Endothelial cell of umbilical vein (primary cell): ENCODE results near the gene NPC1L1. TPM values are rescaled to one million over a fixed set of nuclear protein-coding genes. Genes with fewer than 3 reads are reported as not detected.

ENCODE experiments used
- Bru-seq: library from RNA; stranded (reverse); fragments of 400-500 nt; gene quantifications from one replicate; lab custom pipeline; 2021; lab: Mats Ljungman, UMichigan
- BruChase-seq, 2 experiments: library from RNA; stranded (reverse); fragments of 400-500 nt; gene quantifications; one replicate each; lab custom pipeline; 2021; lab: Mats Ljungman, UMichigan
- BruUV-seq: library from RNA; stranded (reverse); fragments of 400-500 nt; replicated peaks from 2 replicates; lab custom pipeline; 2021; lab: Mats Ljungman, UMichigan
- CTCF ChIA-PET: fragments of 300-600, 350-600 bp; sonication (Branson Sonifier 250); formaldehyde crosslinking; loops from one replicate; lab custom pipeline; 2021; ENCODE audit warnings: antibody characterized with exemption, inconsistent platforms; lab: Charles Lee
- POLR2A ChIA-PET: fragments of 300-600, 350-600 bp; sonication (Branson Sonifier 250); formaldehyde crosslinking; loops from one replicate; lab custom pipeline; 2021; ENCODE audit warnings: antibody characterized with exemption, inconsistent platforms; lab: Charles Lee
- DNase-seq: peaks from one replicate; pipeline ENCODE4 v3.0.0-alpha.2; 2011; ENCODE audit warnings: low read depth, low spot score
- FAIRE-seq: peaks from 2 replicates; lab custom pipeline; 2011; peaks lifted over from hg19 to GRCh38; lab: Jason Lieb, UNC
- H2AFZ ChIP-seq: 2 replicates; pipeline ENCODE4 v1.6.0; 2012; ENCODE audit warnings: low read depth, low read length, control low read depth, inconsistent platforms
- H3K27ac ChIP-seq: 2 replicates; pipeline ENCODE4 v1.5.1; 2011; ENCODE audit warnings: low read depth, mild to moderate bottlenecking, control low read depth, low read length, moderate library complexity; ENCODE audit not compliant: insufficient read depth
- H3K27me3 ChIP-seq, 2 experiments: 2 replicates each; pipeline versions ENCODE4 v1.6.0 to v1.6.1; 2011; ENCODE audit warnings: low read length in 2 of 2, mixed read lengths in 1 of 2; ENCODE audit not compliant: control insufficient read depth in 2 of 2, insufficient read depth in 2 of 2
- H3K36me3 ChIP-seq, 2 experiments: 2 replicates in 1 of 2; 3 replicates in 1 of 2; pipeline ENCODE4 v1.5.1; 2011; ENCODE audit warnings: low read length in 2 of 2, mild to moderate bottlenecking in 1 of 2, moderate library complexity in 1 of 2; ENCODE audit not compliant: control insufficient read depth in 2 of 2, insufficient read depth in 2 of 2; ENCODE audit errors: extremely low read depth in 1 of 2
- H3K4me1 ChIP-seq: 3 replicates; pipeline ENCODE4 v1.5.1; 2011; ENCODE audit warnings: mild to moderate bottlenecking, low read length; ENCODE audit not compliant: control insufficient read depth, insufficient read depth; ENCODE audit errors: extremely low read depth
- H3K4me2 ChIP-seq: 2 replicates; pipeline ENCODE4 v1.6.1; 2011; ENCODE audit warnings: low read length, control low read depth, mixed read lengths; ENCODE audit not compliant: insufficient read depth
- H3K4me3 ChIP-seq, 3 experiments: fragments of 200-600 bp in 1 of 3; sonication (generic), shearing (Covaris generic) in 1 of 3; replicated peaks in 1 of 3; 2 replicates each; pipeline ENCODE4 v1.5.1; 2011 to 2016; ENCODE audit warnings: control low read depth in 3 of 3, low read length in 3 of 3, mild to moderate bottlenecking in 2 of 3, inconsistent platforms in 1 of 3, low read depth in 1 of 3, moderate library complexity in 1 of 3; ENCODE audit not compliant: insufficient read depth in 1 of 3
- H3K79me2 ChIP-seq: 2 replicates; pipeline ENCODE4 v1.6.0; 2012; ENCODE audit warnings: low read length, inconsistent platforms; ENCODE audit not compliant: control insufficient read depth, insufficient read depth
- H3K9ac ChIP-seq: replicated peaks from 2 replicates; pipeline ENCODE3; 2011; ENCODE audit warnings: low read length, control low read depth; ENCODE audit not compliant: insufficient read depth; ENCODE audit errors: extremely low read depth
- H3K9me1 ChIP-seq: replicated peaks from 3 replicates; pipeline ENCODE4 v1.6.0; 2011; ENCODE audit warnings: mild to moderate bottlenecking, low read length; ENCODE audit not compliant: control insufficient read depth, insufficient read depth; ENCODE audit errors: extremely low read depth
- H3K9me3 ChIP-seq: replicated peaks from 2 replicates; pipeline ENCODE4 v1.5.1; 2012; ENCODE audit warnings: low read length, inconsistent platforms; ENCODE audit not compliant: control insufficient read depth, insufficient read depth
- H4K20me1 ChIP-seq: replicated peaks from 2 replicates; pipeline ENCODE3; 2011; ENCODE audit warnings: mild to moderate bottlenecking, low read length; ENCODE audit not compliant: control insufficient read depth, insufficient read depth; ENCODE audit errors: extremely low read depth
- EZH2 ChIP-seq: IDR thresholded peaks from 2 replicates; pipeline ENCODE4 v1.6.1; 2012; ENCODE audit warnings: borderline replicate concordance, low read depth, mild to moderate bottlenecking, moderate library complexity, low read length, inconsistent platforms; ENCODE audit not compliant: severe bottlenecking
- FOS ChIP-seq: IDR thresholded peaks from 2 replicates; pipeline ENCODE4 v1.6.1; 2011; ENCODE audit warnings: mild to moderate bottlenecking, low read length, moderate library complexity, borderline replicate concordance; ENCODE audit not compliant: insufficient read depth
- JUN ChIP-seq: IDR thresholded peaks from 2 replicates; pipeline ENCODE4 v1.6.1; 2011; ENCODE audit warnings: borderline replicate concordance, low read depth; ENCODE audit not compliant: insufficient read length, insufficient read depth
- MYC ChIP-seq: IDR thresholded peaks from one replicate; pipeline ENCODE4 v1.6.1; 2011; ENCODE audit warnings: mild to moderate bottlenecking, low read depth, low read length
- POLR2A ChIP-seq: IDR thresholded peaks from 2 replicates; pipeline ENCODE4 v1.6.1; 2012; ENCODE audit warnings: low read depth, mild to moderate bottlenecking, control low read depth, low read length
- POLR2AphosphoS5 ChIP-seq: IDR thresholded peaks from 2 replicates; pipeline ENCODE4 v1.6.1; 2012; ENCODE audit warnings: low read depth, mild to moderate bottlenecking, control low read depth, low read length, moderate library complexity; ENCODE audit not compliant: insufficient read depth
- dilution Hi-C: fragments of 300-500 bp; cut with MboI; formaldehyde crosslinking; loops from one replicate; pipeline ENCODE4 v1.15.0; 2019; ENCODE audit warnings: low sequenced_read_pairs; ENCODE audit not compliant: extremely low pct_ligation_motif_present
- intact Hi-C: fragments of 100-400 bp; cut with micrococcal nuclease; formaldehyde crosslinking; loops from one replicate; pipeline ENCODE4 v1.10.0; 2022
- long read RNA-seq: library from polyadenylated mRNA; stranded (forward); transcript quantifications from one replicate; pipeline ENCODE4 v2.0.0, GENCODE V29; 2021
- polyA minus RNA-seq, 3 experiments: library from RNA; depleted of rRNA, polyadenylated mRNA; stranded (reverse); fragments of >200 nt; gene quantifications; 1 replicate in 1 of 3; 2 replicates in 2 of 3; pipeline ENCODE4 v1.2.3, GENCODE V29; 2011
- polyA plus RNA-seq, 4 experiments: library from polyadenylated mRNA; depleted of rRNA in 3 of 4; stranded (reverse) in 3 of 4; unstranded in 1 of 4; fragments of >200 nt; gene quantifications; 2 replicates each; pipeline versions ENCODE4 v1.2.1 to v1.2.3, GENCODE V29; 2011 to 2012; ENCODE audit warnings: missing spikeins in 1 of 4
- total RNA-seq: library from RNA; stranded (reverse); gene quantifications from 2 replicates; pipeline ENCODE4 v1.2.3, GENCODE V29; 2021
- TF ChIP-seq, protein P1 (sequence below): IDR thresholded peaks from 2 replicates; pipeline ENCODE4 v1.6.1; 2011; ENCODE audit not compliant: insufficient read depth, insufficient read length
- TF ChIP-seq, protein P2 (sequence below), 2 donors: IDR thresholded peaks; 1 replicate in 1 of 2; 2 replicates in 1 of 2; pipeline ENCODE4 v1.5.1; 2011; ENCODE audit warnings: low read length in 2 of 2, mild to moderate bottlenecking in 2 of 2, moderate library complexity in 2 of 2, control low read depth in 1 of 2, inconsistent platforms in 1 of 2, low read depth in 1 of 2; ENCODE audit not compliant: insufficient read depth in 1 of 2; ENCODE audit errors: extremely low read depth in 1 of 2

NPC1L1 gene
- not detected in 2 replicates for total RNA-seq
- polyA plus RNA-seq, result not detected in 2 replicates
- polyA plus RNA-seq (2011; cell fraction: cytosol; rRNA removed), result not detected in 2 replicates
- not detected in 2 replicates for polyA plus RNA-seq (2011; cell fraction: nucleus; rRNA removed)
- not detected in 2 replicates for polyA plus RNA-seq (2012)
- not detected in 2 replicates for polyA minus RNA-seq
- polyA minus RNA-seq (2011; cell fraction: cytosol; rRNA and poly(A)+ RNA removed), result not detected
- not detected in 2 replicates for polyA minus RNA-seq (2011; cell fraction: nucleus; rRNA and poly(A)+ RNA removed)
- Bru-seq, nascent RNA, result not detected
- BruChase-seq, experiment 1, labeled RNA remaining after a 6-hour chase, result percentile 11 among the genes with signal in this experiment
- percentile 6 among the genes with signal in this experiment for BruChase-seq, experiment 2, labeled RNA remaining after a 2-hour chase
- long read RNA-seq, result 0 reads

DNA sequence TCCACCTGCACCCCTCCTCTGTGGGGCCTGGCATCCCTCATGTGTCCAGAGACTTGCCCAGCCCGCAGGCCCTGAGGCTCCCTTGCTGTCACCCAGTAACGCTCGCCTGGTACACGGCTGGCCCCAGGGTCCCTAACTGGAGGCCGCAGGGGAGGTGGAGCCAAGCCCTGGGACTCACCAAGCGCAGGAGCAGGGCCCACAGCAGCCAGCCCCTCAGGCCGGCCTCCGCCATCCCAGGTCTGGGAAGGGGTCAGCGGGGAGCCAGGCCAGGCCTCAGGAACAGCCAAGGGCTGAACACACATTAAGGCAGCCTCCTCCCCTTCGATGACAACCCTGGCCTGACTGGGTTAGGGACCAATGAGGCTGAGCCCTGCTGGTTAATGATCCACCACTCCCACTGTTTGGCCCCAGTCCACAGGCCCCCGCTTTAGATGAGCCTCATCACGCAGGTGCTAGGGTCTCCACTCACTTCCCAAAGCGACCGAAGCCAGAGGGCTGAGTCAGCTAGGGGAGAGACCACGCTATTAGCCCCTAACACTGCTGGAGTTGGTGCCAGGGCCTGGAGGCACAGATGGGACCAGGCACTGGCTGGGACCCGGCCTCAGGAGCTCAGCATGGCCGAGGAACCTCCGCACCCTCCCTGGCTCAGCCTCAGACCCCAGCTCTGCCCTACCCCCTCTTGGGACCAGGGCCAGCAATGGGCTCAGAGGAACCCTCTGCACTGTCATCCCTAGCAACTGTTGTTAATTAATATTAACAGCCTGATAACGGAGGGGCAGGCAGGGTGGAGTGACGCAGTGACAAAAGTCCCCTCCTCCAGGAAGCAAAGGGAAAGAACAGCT, at the start of gene NPC1L1:
TSS of gene NPC1L1 (minus strand) at position 303 of the 842 bp plus-strand sequence. CDS start at position 232, 71 bp downstream.
- intact Hi-C loops (no loop called here), dilution Hi-C loops (no loop called here)
- TF ChIP-seq JUN, result no peak
- no peak for TF ChIP-seq EZH2
- TF ChIP-seq POLR2AphosphoS5, result no peak
- TF ChIP-seq POLR2A, result no peak
- no peak for TF ChIP-seq MYC
- TF ChIP-seq, protein P1, sequence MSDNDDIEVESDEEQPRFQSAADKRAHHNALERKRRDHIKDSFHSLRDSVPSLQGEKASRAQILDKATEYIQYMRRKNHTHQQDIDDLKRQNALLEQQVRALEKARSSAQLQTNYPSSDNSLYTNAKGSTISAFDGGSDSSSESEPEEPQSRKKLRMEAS, result no peak
- no peak for TF ChIP-seq FOS
- TF ChIP-seq, protein P2, sequence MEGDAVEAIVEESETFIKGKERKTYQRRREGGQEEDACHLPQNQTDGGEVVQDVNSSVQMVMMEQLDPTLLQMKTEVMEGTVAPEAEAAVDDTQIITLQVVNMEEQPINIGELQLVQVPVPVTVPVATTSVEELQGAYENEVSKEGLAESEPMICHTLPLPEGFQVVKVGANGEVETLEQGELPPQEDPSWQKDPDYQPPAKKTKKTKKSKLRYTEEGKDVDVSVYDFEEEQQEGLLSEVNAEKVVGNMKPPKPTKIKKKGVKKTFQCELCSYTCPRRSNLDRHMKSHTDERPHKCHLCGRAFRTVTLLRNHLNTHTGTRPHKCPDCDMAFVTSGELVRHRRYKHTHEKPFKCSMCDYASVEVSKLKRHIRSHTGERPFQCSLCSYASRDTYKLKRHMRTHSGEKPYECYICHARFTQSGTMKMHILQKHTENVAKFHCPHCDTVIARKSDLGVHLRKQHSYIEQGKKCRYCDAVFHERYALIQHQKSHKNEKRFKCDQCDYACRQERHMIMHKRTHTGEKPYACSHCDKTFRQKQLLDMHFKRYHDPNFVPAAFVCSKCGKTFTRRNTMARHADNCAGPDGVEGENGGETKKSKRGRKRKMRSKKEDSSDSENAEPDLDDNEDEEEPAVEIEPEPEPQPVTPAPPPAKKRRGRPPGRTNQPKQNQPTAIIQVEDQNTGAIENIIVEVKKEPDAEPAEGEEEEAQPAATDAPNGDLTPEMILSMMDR (IDR thresholded peaks at IDR 0.05; ENCODE audit: extremely low read depth in 1 of 2, insufficient read depth in 1 of 2, low read depth in 1 of 2, low read length in 2 of 2), result no peak
- ChIA-PET POLR2A (no interaction called here), CTCF (no interaction called here)
- Histone ChIP-seq H3K4me1 (no peaks in the 10 kb centered on the region), H3K9ac (no peak within 1 kb of the TSS), H3K36me3 (no peaks in the 10 kb centered on the region), H3K27ac (no peak within 1 kb of the TSS), H3K9me3 (no peaks in the 10 kb centered on the region), H3K9me1 (no peaks in the 10 kb centered on the region), H3K4me2 (no peak within 1 kb of the TSS), H2AFZ (no peak within 1 kb of the TSS), H3K27me3 (no peaks in the 10 kb centered on the region), H3K4me3 (no peak within 1 kb of the TSS), H3K79me2 (no peaks in the 10 kb centered on the region), H4K20me1 (no peaks in the 10 kb centered on the region)
- no peak for FAIRE-seq
- BruUV-seq, result no TSS peak
- DNase-seq, result no peak
